ENCODE results near the gene PKHD1.
A peak's percentile ranks its signal among the peaks of the same experiment; 100 is the strongest.
"Not testable (repeated sequence)": the region's sequence is repeated elsewhere in the genome, so short reads cannot be mapped to it uniquely, and the experiment has no call there.

PKHD1 gene

DNA sequence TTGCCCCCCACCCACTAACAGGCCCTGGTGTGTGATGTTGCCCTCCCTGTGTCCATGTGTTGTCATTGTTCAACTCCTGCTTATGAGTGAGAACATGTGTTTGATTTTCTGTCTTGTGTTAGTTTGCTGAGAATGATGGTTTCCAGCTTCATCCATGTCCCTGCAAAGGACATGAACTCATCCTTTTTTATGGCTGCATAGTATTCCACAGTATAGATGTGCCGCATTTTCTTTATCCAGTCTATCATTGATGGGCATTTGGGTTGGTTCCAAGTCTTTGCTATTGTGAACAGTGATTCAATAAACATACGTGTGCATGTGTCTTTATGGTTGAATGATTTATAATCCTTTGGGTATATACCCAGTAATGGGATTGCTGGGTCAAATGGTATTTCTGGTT, 169.1 kb downstream of the PKHD1 start:
- not testable (repeated sequence) for DNase-seq

DNA sequence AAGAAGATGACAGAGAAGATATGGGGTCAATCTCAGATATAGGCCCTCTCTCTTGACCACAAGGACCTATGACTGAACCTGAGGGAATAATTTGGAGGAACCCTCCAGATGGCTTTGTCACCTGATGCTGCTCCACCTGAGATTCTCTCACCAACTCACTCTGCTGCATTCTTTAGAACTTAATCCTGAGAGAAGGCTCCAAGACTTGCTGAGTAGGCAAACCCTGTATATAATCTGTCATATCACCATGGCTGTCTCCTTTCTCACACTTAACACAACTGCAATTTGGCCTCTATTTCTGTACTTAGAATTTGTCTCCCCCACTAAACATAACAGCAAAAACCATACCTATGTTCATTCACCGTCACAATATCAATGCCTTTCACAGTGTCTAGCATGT, 172.3 kb downstream of the PKHD1 start:
- no peak for DNase-seq

DNA sequence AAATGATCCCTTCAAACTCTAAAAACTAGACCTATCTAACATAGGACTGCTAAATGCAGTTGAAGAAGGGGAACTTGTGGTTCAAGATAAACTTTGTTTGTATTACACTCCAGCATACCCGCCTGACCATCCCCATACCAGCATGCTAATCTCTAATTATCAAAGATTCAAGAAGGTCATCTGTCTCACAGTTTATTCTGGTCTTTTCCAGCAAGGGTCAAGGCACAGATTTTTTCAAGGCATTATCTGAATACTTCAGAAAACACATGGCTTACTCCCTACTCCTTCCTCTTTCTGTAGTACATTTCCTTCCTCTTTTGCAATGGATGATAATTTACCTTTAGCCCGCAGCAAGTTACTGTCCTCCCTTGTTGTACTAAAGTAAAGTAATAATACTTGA, 174.1 kb downstream of the PKHD1 start:
- no peak for DNase-seq

DNA sequence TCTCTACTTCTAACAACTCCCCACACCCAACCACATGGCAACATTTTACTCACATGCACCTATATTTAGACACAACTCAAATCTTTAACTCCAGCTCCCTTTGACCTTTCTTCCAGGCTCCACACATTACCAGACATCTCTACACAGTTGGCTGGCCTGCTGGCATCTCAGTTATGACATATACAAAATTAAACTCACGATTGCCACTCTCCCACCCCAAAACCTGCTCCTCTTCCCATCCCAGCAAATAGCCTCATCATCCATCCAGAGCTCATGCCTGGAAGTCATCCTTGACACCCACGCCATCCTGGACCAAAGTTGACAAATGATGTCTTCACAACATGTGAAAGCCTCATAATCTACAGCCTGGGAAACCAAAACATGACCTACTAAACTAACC, 176.6 kb downstream of the PKHD1 start:
- DNase-seq: no peak

DNA sequence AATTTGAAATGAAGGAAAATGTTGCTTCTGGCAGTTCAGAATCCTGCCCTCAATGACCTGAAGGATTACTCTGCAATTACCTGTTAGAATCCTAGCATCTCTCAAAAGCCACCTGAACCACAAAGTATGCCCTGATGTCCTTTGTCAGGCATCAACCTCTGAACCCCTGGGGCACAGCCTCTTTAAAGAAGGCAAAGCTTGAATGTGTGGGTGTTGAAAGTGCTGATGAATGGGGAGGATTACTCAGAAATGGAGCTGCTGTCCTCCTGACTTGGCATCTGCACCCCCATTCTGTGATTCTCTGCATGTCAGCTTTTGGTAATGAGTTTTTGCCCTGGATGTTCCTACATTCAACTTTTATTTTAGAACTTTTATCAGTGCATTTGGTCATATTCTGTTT, 179.2 kb downstream of the PKHD1 start:
- DNase-seq: no peak

DNA sequence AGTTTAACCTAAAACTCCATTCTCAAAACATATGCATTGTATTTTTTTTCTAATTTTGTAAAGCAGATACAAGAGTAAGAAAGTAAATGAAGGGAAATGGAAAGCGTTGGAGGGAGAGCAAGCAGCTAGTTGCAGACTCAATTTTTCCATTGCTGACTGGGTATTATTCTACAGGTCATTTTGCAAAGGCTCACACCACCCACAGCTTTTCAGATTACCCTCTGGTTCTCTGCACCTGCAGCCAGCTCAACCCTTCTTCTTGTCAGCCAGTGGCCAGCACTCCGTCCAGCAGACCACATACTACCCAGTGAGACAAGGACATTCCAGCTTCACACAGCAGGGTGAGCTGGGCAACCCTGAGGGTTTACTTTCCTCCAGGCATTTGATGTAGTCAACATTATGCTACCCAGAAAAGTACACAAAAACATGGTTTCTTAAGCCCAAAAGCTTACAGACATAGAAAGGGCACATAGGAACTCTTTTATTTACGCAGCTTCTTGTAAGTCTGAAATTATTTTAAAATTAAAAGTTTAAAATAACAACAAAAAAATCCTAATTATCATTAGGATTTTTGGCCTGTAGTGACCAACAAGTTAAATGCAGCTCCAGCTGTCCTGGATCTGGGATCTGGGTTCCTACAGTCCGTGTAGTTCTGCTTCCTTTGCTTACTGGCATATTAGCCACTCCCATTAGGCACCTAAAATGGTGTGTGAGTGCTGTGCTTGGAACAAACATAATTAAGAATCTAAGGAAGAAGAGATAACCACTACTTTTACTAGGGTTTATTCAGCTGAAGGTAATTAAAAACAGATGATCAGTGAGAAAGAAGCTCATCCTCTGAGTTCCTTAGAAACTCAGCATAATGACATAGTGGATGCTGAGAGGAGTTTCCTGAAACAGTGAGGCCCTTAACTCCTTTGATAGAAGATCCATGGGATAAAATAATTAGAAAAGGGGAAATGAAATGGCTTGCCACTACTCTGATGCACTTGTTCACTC, 185.3 kb downstream of the PKHD1 start:
- DNase-seq: no peak

GRCh38 chr6:51893366-51893765, 194.0 kb downstream of the PKHD1 start:
- no peak for DNase-seq

GRCh38 chr6:51892750-51893149, 194.7 kb downstream of the PKHD1 start:
- DNase-seq: no peak

GRCh38 chr6:51892339-51892738, 195.1 kb downstream of the PKHD1 start:
- DNase-seq: no peak

DNA sequence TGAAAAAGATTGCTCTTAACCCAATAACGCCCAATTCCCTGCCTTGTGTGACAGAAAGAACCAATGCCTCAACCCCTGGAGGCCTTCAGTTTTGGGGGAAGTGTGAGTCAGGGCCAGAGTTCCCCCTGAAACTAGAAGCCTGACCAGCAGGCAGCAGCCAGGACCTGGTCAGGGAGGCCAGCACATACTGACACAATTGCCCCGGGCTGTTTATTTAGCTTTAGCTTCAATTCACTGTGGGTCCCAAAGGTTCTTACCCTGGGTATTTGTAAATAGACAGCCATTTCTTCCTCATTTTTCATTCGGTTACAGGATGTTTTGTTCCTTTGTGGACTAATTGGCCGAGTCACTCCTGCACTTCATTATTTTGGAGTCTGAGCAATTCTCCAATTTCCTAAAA, 195.6 kb downstream of the PKHD1 start:
- DNase-seq: no peak

DNA sequence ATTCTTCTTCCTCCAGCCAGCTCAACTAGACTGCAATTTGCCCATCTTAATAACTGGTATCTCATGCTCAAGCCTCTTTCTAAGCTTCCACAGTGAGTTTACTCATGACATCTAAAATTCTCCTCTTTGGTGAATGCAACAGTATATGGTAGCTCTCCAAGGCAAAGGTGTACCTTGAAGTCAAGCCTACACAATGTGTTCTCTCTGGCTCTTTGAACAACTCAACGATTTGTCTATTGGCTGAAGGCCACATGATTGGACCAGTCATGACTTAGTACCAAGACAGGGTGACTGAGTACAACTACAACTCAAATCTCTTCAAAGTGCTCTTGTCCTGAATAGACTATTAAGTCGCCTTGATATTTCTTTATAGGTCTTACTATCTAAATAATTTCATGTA, 199.6 kb downstream of the PKHD1 start:
- DNase-seq: no peak

DNA sequence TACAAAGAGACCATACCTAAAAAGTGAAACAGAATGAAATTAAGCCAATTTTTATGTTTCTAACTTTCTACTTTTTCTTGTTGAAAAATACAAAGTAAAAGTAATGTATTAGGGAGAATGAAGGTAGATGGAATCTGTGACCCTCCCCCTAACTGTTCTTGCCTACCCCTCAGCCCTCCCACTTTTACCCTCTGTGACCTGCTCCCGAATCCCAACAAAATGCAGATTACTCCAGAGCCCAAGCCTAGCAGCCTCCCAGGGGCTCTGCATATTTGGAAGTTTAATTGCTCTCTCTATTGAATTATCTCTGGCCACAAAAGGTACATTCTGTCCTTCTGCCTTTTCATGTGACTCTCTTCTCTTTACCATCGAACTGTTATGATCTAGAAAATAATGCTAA, 201.5 kb downstream of the PKHD1 start:
- DNase-seq: no peak

DNA sequence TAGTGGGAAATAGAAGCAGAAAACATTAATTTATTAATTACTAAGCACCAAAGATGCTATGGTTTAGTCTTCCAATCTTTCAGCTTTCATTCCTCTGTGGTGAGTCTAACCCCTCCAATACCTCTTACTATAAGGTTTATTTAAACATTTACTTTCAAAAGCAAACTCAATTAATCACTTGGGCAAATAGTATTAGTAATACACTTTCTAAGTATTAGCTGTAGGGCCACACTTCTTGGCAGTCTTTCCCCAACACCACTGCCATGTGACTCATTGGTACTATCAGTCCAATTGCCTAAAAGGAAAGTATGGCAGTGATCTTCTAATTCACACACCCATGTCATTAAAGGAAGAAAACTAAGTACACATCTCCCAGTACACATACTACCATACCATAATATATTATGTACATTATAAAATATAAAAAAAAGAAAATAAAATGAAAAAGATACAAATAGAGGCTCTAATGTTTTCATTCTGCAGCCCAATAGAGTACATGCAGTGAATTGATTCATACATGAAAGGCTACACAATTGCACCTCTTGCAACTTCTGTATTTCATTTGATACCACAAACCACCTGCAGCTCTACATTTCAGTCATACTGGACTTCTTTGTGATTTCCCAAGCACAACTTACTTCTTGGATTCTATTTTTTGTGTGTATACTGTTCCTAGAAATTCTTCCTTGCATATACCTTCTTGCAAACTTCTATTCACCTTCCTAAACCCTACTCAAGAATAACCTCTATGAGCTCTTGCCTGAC, 218.6 kb downstream of the PKHD1 start:
- no peak for DNase-seq

DNA sequence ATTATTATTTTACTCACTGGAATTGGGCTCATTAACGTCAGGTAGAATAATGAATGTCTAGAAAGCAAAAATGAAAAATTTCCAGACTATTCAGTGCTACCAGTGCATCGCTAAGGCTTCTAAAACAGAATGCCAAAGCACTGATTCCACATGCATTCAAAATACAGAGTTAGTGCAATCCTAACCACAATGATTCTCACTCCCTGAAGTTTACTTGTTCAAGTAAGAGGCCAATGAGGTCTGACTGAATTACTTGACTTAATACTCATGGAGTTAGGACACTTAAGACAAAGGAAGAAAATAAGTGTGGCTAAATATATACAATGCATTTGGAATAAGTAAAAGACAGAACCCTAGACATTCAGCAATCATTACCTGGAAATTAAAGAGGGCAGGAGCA, 220.5 kb downstream of the PKHD1 start:
- no peak for DNase-seq

DNA sequence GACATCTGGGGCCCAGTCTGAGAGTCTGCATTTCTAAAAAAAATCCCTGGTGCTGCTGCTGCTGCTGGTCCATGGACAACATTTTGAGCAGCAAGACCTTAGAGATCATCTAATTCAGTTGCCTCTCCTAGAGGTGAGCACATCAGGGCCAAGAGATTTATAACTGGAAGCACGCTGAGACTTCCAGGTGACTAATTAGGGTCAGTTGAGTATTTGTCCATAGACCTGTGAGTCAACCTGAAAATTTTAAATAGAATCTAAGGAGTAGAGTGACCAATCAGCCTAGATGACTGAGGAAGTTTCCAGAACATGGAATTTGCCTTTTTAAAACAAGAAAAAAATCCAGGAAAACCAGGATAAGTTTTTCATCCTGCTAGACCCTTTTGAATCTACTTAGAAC, 221.4 kb downstream of the PKHD1 start:
- DNase-seq: no peak

GRCh38 chr6:51865176-51865575, 222.2 kb downstream of the PKHD1 start:
- no peak for DNase-seq

DNA sequence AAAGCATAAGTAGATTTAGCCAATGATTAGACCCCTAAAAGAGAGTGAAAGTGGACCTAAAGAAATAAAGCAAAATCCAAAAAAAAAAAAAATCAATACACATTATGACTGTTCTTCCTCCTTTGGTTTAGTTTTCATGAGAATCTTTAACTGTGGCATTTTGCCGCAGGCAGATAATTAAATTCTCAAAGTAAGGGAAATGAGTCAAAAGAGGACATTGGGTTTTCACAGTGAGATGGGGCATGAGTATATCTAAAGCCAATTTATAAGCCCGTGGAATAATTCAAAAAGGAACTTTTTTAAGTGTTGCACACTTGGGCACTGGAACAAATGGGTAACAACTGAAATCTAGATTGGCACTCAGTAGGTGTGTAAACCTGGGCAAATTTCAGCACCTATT, 230.3 kb downstream of the PKHD1 start:
- DNase-seq: no peak

GRCh38 chr6:51856508-51856907, 230.9 kb downstream of the PKHD1 start:
- DNase-seq: no peak

- DNase-seq: peak; percentile 52
These were observed 231.9 kb downstream of the PKHD1 start for GRCh38 chr6:51855310-51856082.

- no peak for DNase-seq
These were observed 232.5 kb downstream of the PKHD1 start for GRCh38 chr6:51854876-51855275.

- DNase-seq: no peak
These were observed 233.1 kb downstream of the PKHD1 start for GRCh38 chr6:51854347-51854746.

- DNase-seq: not testable (repeated sequence)
These were observed 234.3 kb downstream of the PKHD1 start for GRCh38 chr6:51853109-51853508.

GRCh38 chr6:51846531-51846930, 240.9 kb downstream of the PKHD1 start:
- no peak for DNase-seq

Measured in fibroblast of skin of back (primary cell).